Activated naive CD8-positive, alpha-beta T cell treated with anti-CD3 and anti-CD28 coated beads, Interleukin-2, amount 50 U/mL, for 24 hours (primary cell): ENCODE measurements around the gene RNASE8.
A peak's percentile ranks its signal among the peaks of the same experiment; 100 is the strongest.

Experiments used
- ATAC-seq: fragments of 150-1000 bp; cut with Tn5 transposase; one replicate; pipeline ENCODE4 v1.10.0; 2021
- DNase-seq: peaks from one replicate; pipeline ENCODE4 v3.0.0; 2021
- H3K27ac Mint-ChIP-seq: one replicate; pipeline ENCODE4 v1.8.0; 2021; ENCODE audit warnings: mild to moderate bottlenecking, mixed read lengths
- H3K27me3 Mint-ChIP-seq: one replicate; pipeline ENCODE4 v1.8.0; 2021; ENCODE audit warnings: mixed read lengths
- H3K36me3 Mint-ChIP-seq: one replicate; pipeline ENCODE4 v1.8.0; 2021; ENCODE audit warnings: low read depth, mixed read lengths
- H3K4me1 Mint-ChIP-seq: one replicate; pipeline ENCODE4 v1.8.0; 2021; ENCODE audit warnings: mixed read lengths
- H3K4me3 Mint-ChIP-seq: one replicate; pipeline ENCODE4 v1.8.0; 2021; ENCODE audit warnings: mild to moderate bottlenecking, moderate library complexity, mixed read lengths
- H3K9me3 Mint-ChIP-seq: one replicate; pipeline ENCODE4 v1.8.0; 2021; ENCODE audit warnings: mixed read lengths

The RNASE8 gene

DNA sequence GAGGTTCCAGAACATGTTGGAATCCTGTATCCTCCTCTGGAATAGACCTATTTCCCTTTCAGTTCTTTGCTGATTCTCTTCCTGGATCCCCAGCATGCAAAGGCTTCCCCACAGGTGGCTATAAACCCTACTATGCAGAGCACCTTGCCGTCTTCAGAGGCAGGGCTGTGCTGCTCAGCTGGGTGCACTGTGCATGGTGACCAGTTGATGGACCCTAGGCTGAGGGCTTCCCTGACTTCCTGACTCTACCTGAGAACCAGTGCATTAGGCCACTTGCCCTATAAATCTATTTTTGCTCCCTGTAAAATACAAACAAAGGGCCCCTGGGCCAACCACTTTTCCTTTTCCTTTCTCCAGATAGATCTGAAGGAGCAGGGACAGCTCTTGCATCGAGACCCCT lies 26.8 kb downstream of the RNASE8 start:
- DNase-seq (no peak), ATAC-seq (no peak)
- no peaks in the 10 kb centered on the region for H3K9me3 Mint-ChIP-seq
- H3K27ac Mint-ChIP-seq = no peak overlapping the region
- H3K4me3 Mint-ChIP-seq = no peak overlapping the region
- H3K4me1 Mint-ChIP-seq = peaks cover 16% of the 10 kb centered on the region
- no peaks in the 10 kb centered on the region for H3K36me3 Mint-ChIP-seq
- no peaks in the 10 kb centered on the region for H3K27me3 Mint-ChIP-seq

DNA sequence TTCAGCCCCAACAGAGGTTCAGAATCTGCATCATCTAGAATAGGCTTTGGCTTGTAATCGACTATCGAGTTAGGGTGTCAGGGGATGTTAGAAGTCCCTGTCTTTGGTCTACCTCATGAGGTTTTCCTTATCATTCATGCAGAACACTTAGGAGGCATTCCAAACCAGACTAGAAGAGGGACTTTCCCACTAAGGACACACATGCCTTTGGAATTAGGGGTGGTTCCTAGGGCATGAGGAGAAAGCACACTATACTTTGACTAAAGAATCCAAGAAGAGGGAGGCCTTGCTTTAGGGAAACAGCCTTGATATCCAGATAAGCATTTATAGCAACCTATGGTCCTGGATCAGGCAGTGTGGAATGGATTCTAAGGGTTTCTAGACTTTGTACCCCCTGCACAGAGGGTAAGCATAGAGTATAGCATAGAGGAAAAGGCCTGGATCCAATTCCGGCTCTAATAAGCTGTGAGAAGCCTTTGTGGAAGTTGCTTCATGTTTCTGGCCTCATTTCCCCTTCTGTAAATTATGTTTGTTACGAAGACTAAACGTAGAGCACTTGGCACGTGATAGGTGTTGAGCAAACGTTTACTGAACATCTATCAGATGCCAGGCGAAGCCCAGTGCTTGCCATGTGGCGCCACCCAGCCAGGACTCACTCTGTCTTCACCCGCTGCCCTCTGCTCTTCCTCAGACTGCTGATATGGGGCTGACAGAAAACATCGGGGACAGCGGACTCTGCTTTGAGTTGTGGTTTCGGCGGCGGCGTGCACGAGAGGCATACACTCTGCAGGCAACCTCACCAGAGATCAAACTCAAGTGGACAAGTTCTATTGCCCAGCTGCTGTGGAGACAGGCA lies 27.6 kb downstream of the RNASE8 start:
- no peak overlapping the region for H3K27ac Mint-ChIP-seq
- H3K36me3 Mint-ChIP-seq = no peaks in the 10 kb centered on the region

DNA sequence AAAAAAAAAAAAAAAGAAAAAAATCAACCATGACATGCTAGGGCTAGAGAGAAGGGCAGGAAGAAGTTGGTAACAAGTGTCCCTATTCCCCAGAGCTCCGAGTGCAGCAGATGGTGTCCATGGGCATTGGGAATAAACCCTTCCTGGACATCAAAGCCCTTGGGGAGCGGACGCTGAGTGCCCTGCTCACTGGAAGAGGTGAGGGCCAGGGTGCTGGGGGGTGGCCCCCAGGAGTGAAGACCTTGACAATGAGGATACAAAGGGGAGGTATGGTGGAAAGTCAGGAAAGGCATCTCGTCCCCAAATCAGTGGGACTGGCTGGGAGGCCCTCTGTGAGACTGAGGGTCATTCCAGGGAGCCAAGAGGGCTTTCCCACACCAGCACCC lies 29.3 kb downstream of the RNASE8 start:
- no peak for DNase-seq
- H3K36me3 Mint-ChIP-seq = no peaks in the 10 kb centered on the region

More for the DNA sequence above, 27.6 kb downstream of the RNASE8 start:
- Mint-ChIP-seq H3K9me3 (no peaks in the 10 kb centered on the region), H3K4me1 (peaks cover 16% of the 10 kb centered on the region), H3K27me3 (no peaks in the 10 kb centered on the region), H3K4me3 (no peak overlapping the region)
- DNase-seq (no peak), ATAC-seq (no peak)

DNA sequence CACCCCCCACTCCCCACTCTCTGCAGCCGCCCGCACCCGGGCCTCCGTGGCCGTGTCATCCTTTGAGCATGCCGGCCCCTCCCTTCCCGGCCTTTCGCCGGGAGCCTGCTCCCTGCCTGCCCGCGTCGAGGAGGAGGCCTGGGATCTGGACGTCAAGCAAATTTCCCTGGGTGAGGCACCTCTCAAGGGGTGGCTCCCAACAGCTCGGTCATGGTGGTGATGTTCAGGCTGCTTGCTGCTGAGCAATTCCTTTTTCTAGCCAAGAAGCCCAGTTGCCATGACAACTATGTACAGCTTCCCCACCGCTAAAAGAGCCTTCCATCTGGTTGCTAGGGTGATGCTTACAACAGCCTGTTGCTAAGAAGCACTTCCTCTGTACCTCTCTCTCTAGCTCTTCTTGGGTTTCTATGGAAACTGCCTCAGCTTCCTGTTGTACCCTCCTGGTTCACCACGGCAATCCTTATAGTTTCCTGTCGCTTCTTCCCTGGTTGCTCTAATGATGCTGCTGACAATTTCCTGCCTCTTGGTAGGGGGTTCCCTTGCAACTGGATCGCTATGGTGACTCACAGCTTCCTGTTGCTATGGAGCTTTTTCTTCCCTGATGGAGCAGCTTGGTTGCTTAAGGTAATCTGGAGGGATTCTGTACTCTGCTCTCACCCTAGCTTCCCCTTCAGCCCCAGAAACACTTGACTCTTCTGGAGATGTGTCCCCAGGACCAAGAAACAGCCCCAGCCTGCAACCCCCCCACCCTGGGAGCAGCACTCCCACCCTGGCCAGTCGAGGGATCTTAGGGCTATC lies 29.9 kb downstream of the RNASE8 start:
- H3K27me3 Mint-ChIP-seq = no peaks in the 10 kb centered on the region
- DNase-seq = no peak
- no peaks in the 10 kb centered on the region for H3K36me3 Mint-ChIP-seq
- peak; percentile 74 for ATAC-seq
- H3K4me1 Mint-ChIP-seq = peaks cover 19% of the 10 kb centered on the region
- peak overlapping the region; percentile 84 for H3K27ac Mint-ChIP-seq
- no peak overlapping the region for H3K4me3 Mint-ChIP-seq
- H3K9me3 Mint-ChIP-seq = no peaks in the 10 kb centered on the region

More for the DNA sequence above, 29.3 kb downstream of the RNASE8 start:
- no peak overlapping the region for H3K4me3 Mint-ChIP-seq
- H3K27me3 Mint-ChIP-seq = no peaks in the 10 kb centered on the region
- no peaks in the 10 kb centered on the region for H3K9me3 Mint-ChIP-seq
- peaks cover 18% of the 10 kb centered on the region for H3K4me1 Mint-ChIP-seq
- H3K27ac Mint-ChIP-seq = peak overlapping the region; percentile 50
- ATAC-seq = no peak

DNA sequence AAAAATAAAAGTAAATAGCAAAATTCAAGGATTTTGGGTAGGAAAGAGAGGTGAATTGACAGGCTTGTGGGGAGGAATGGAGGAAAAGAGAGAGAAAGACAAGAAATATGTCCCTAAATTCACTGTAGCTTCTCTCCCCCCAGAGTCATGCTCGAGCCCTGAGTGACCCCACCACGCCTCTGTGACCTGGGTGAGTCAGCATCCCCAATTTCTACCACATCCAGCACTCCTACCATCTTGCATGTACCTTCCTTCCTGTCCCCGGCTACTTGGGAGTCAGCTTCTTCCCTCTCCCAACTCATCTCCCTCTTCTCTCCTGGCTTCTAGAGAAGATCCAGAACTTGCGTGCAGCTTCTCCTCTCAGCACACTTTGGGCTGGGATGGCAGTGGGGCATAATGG lies 31.1 kb downstream of the RNASE8 start:
- H3K27ac Mint-ChIP-seq = no peak overlapping the region
- H3K27me3 Mint-ChIP-seq = no peaks in the 10 kb centered on the region
- DNase-seq = no peak
- peaks cover 23% of the 10 kb centered on the region for H3K4me1 Mint-ChIP-seq
- H3K36me3 Mint-ChIP-seq = no peaks in the 10 kb centered on the region
- no peaks in the 10 kb centered on the region for H3K9me3 Mint-ChIP-seq
- no peak overlapping the region for H3K4me3 Mint-ChIP-seq
- no peak for ATAC-seq

DNA sequence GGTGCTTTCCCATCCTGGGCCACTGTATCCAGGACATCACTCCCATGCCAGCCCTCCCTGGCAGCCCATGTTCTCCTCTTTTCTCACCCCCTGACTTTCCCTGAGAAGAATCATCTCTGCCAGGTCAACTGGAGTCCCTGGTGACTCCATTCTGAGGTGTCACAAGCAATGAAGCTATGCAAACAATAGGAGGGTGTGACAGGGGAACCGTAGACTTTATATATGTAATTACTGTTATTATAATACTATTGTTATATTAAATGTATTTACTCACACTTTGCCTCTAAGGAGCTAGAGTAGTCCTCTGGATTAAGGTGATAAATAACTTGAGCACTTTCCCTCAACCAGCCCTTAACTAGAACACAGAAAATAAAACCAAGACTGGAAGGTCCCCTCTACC lies 31.6 kb downstream of the RNASE8 start:
- no peaks in the 10 kb centered on the region for H3K27me3 Mint-ChIP-seq
- no peak overlapping the region for H3K27ac Mint-ChIP-seq
- ATAC-seq = no peak
- no peaks in the 10 kb centered on the region for H3K36me3 Mint-ChIP-seq
- no peak for DNase-seq
- no peak overlapping the region for H3K4me3 Mint-ChIP-seq
- peaks cover 23% of the 10 kb centered on the region for H3K4me1 Mint-ChIP-seq
- no peaks in the 10 kb centered on the region for H3K9me3 Mint-ChIP-seq

DNA sequence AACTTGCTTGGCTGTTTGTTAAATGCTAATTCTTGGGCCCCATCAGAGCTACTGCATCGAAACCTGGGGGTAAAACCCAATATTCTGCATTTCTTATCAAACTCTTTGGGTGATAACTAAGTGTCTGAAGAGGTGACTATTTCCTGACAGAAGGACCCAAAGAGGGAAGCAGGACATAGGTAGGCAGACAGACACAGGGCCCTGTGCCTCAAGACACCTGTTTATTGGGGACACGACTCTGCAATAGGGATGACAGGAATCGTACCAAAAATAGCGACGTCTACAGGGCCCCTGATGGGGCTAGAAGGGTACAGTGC lies 32.2 kb downstream of the RNASE8 start:
- no peak overlapping the region for H3K4me3 Mint-ChIP-seq
- no peaks in the 10 kb centered on the region for H3K9me3 Mint-ChIP-seq
- no peaks in the 10 kb centered on the region for H3K27me3 Mint-ChIP-seq
- no peaks in the 10 kb centered on the region for H3K36me3 Mint-ChIP-seq
- no peak overlapping the region for H3K27ac Mint-ChIP-seq
- no peak for ATAC-seq
- H3K4me1 Mint-ChIP-seq = peaks cover 23% of the 10 kb centered on the region
- DNase-seq = no peak

DNA sequence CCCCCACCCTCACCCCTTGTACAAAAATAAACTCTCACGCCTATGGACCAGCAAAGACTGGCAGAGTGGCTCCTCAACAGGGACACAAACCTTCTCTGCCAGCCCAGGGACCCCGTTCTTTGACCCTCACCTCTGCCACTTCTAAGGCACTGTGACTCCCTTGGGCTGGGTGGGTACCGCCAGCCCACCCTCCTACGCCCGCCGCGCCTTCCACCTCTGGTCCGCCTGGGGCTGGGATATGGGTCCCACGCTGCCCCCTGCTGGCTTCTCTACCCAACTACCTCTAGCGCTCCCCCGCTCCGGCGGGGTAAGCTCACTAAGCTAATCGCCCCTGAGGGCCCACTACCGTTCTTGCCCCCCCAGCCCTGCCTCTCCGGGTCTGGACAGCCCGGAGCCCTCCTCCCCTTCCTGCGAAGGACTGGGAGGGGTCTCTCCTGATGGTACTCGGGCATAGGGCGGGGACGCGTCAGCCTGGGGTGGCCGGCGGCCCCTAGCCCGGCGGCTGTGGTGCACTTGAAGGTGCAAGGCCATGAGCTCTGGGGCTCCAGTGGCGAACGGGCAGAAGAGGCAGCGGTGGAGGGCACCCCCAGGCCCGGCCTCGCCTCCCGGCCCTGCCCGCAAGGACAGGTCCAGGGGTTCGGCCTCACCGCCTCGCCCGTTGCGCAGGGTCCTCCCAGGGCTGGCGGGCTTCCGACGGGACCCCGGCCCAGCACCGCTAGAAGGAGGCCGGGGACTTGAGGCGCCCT lies 32.7 kb downstream of the RNASE8 start:
- ATAC-seq = no peak
- Mint-ChIP-seq H3K27ac (no peak overlapping the region), H3K36me3 (no peaks in the 10 kb centered on the region), H3K27me3 (no peaks in the 10 kb centered on the region), H3K9me3 (no peaks in the 10 kb centered on the region), H3K4me1 (peaks cover 23% of the 10 kb centered on the region), H3K4me3 (no peak overlapping the region)
- DNase-seq = peak; percentile 58

DNA sequence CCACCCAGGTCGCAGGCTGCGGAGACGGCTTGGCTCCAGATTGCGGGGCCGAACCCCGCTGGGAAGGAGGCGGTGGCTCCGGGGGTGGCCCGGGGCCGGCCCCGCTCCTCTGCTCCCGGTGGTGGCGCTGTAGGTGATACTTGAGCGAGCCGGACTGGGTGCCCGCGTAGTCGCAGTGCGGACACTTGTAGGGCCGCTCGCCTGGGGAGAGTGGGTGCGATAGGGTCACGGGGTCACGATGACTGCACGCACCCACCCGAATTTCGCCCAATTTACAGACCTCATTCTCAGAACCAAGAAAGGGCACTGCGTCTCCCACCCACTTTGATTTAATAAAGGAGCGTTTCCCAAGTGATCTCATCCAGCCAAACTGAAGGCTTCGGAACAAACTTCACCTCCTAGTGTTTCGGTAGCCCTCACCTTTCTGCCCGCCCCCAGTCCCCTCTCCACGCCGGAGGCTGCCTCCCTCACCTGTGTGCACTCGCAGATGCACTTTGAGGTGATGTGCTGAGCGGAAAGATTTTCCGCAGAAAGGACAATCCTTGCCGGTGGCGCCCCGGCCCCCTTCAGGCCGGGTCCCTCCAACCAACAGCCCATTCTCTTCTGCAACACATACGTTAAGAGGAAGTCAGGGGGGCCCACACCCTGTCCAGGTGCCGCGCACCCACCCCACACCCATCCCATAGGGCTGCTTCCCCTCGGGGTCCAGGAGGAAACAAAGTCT lies 33.5 kb downstream of the RNASE8 start:
- Mint-ChIP-seq H3K27ac (no peak overlapping the region), H3K36me3 (no peaks in the 10 kb centered on the region), H3K9me3 (no peaks in the 10 kb centered on the region), H3K27me3 (no peaks in the 10 kb centered on the region), H3K4me1 (peaks cover 23% of the 10 kb centered on the region), H3K4me3 (no peak overlapping the region)
- ATAC-seq (no peak), DNase-seq (no peak)

DNA sequence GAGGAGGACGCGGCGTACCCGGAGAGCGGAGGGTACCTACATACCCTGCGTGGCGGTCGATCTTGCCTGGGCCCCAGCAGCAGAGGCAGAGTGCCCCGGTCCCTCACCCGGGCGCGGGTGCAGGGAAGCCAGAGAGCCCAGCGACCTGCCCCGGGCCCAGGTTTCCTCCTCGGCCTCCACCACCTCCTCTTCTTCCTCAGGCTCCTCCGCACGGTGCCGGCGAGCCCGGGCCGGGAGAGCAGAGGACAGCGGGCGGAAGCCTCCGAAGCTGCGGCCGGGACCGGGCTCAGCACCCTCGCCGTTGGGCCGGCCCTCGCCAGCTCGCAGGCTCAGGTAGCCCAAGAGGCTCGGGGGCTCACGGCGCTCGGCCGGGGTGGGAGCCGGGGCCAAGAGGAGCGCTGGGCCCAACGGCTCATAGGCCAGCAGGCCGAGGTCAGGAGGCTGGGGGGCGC lies 34.2 kb downstream of the RNASE8 start:
- H3K4me1 Mint-ChIP-seq = peaks cover 20% of the 10 kb centered on the region
- no peaks in the 10 kb centered on the region for H3K9me3 Mint-ChIP-seq
- DNase-seq (no peak), ATAC-seq (no peak)
- no peaks in the 10 kb centered on the region for H3K36me3 Mint-ChIP-seq
- H3K27me3 Mint-ChIP-seq = no peaks in the 10 kb centered on the region
- no peak overlapping the region for H3K4me3 Mint-ChIP-seq
- H3K27ac Mint-ChIP-seq = no peak overlapping the region

DNA sequence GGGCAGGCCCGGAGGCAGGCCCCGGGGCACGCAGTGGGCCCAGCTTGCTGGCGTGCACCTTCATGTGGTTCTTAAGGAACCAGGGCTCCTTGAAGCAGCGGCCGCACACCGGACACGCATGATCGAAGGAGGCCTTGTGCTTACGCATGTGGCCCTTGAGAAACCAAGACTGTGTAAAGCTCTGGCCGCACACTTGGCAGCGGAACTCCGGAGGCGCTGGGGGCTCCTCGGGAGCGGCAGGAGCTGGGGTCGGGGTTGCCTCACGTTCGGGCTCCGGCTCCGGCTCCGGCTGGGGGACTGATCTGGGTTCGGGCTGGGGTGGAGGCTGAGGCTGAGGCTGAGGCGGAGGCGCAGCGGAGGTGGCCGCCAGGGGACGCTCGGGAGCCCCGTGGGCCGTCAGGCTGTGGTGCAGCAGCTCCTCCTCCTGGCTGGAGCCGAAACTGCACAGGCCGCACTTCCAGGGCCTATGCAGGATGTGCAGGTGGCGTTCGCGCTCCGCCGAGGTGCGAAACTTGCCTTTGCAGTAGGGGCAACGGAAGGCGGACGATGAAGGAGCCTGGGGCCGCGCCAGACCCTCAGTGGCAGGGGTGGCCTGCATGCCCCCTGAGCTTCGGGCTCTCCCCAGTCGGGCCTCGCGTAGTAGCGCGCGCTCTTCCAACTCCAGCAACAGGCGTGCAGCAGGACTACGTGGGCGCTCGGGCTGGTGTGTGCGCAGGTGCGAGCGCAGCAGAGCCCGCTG lies 34.8 kb downstream of the RNASE8 start:
- Mint-ChIP-seq H3K27me3 (no peaks in the 10 kb centered on the region), H3K36me3 (no peaks in the 10 kb centered on the region), H3K9me3 (no peaks in the 10 kb centered on the region), H3K27ac (no peak overlapping the region), H3K4me1 (peaks cover 19% of the 10 kb centered on the region), H3K4me3 (no peak overlapping the region)
- peak; percentile 94 for DNase-seq
- ATAC-seq = peak; percentile 85

DNA sequence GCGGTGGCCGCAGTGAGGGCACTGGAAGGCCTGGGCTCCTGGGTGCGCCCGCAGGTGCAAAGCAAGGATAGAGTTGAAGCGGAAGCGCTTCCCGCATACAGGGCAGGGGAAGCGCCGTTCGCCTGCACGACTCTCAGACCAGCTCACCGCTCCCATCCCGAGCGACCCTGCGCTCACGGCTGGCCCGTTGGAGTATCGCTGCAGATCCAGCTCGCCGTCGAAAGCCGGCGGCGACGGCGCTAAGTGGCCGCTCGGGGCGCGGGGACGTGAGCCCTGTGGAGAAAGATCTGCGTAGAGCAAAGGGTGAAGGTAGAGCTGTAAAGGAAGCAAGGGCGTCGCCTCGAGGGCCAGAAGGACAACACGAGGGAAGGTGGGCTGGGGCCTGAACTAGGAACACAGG lies 35.4 kb downstream of the RNASE8 start:
- no peak for DNase-seq
- H3K27ac Mint-ChIP-seq = no peak overlapping the region
- peaks cover 13% of the 10 kb centered on the region for H3K4me1 Mint-ChIP-seq
- H3K27me3 Mint-ChIP-seq = no peaks in the 10 kb centered on the region
- H3K9me3 Mint-ChIP-seq = no peaks in the 10 kb centered on the region
- H3K4me3 Mint-ChIP-seq = no peak overlapping the region
- no peak for ATAC-seq
- no peaks in the 10 kb centered on the region for H3K36me3 Mint-ChIP-seq

DNA sequence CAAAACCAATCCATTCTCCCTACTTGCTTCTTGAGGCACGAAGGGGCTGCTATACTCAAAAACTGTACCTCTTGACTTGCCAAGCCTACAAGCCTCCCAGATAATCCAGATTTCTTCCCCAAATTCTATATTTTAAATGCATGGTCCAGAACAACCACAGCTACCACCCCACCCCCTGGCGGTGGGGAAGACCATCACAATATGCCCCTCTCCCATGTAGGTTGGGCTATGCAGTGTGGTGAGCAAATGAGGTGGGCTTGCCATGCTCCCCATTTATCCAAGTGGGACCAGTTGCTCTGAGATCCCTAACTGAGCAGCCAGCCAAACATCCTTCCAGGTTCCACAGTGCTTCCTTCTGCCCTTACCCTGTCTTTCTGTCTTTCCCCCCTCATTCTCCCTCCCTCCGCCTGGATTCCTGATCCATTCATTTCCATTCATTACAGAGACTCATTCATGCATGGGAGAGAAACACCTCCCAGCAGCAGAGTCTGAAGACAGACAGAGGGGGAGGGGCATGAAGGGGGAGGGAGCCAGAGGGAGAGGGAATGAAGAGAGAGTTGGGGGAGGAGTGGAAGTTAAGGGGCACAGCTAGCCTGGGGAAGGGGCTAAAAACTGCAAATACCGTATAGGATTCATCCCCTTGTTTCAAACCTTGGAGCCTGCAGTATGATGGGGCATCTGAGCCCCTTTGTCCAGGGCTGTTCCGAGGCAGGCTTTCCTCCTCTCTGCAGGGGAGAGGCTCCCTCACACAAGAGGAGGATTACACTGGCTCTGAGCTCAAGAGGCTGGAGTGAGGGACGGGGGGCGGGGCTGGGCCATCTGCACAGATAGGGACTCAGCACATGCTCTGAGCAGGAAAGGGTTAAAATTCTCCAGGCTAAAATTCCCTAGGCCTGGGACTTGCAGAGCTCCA lies 36.4 kb downstream of the RNASE8 start:
- H3K27ac Mint-ChIP-seq = no peak overlapping the region
- no peaks in the 10 kb centered on the region for H3K36me3 Mint-ChIP-seq
- H3K9me3 Mint-ChIP-seq = no peaks in the 10 kb centered on the region
- H3K4me1 Mint-ChIP-seq = peaks cover 14% of the 10 kb centered on the region
- ATAC-seq (no peak), DNase-seq (no peak)
- H3K27me3 Mint-ChIP-seq = no peaks in the 10 kb centered on the region
- H3K4me3 Mint-ChIP-seq = no peak overlapping the region
